H1 (cell line): ENCODE measurements around the gene RCBTB1. TPM values are rescaled to one million over a fixed set of nuclear protein-coding genes. Genes with fewer than 3 reads are reported as not detected.
A peak's percentile ranks its signal among the peaks of the same experiment; 100 is the strongest.

Experiments
- CTCF ChIA-PET: fragments of 300-600 bp; sonication (Branson Sonifier 250); formaldehyde crosslinking; loops from one replicate; lab custom pipeline; 2021; ENCODE audit not compliant: partially characterized antibody; lab: Charles Lee
- POLR2A ChIA-PET: fragments of 300-600 bp; sonication (Branson Sonifier 250); formaldehyde crosslinking; loops from one replicate; lab custom pipeline; 2021; ENCODE audit warnings: inconsistent platforms; ENCODE audit not compliant: partially characterized antibody; lab: Charles Lee
- DNase-seq, 2 experiments: peaks; one replicate each; pipeline versions ENCODE4 v3.0.0 to v3.0.0-alpha.2; 2010 to 2022; ENCODE audit warnings: low spot score in 2 of 2, low read depth in 1 of 2, mixed read lengths in 1 of 2
- FAIRE-seq: peaks from 2 replicates; lab custom pipeline; 2011; peaks lifted over from hg19 to GRCh38; lab: Jason Lieb, UNC
- H2AFZ ChIP-seq: 2 replicates; pipeline ENCODE4 v1.8.1; 2012; ENCODE audit warnings: low read length, inconsistent platforms
- H2AK5ac ChIP-seq: 2 replicates; pipeline ENCODE4 v1.6.1; 2013; ENCODE audit warnings: low read depth, low read length
- H2BK120ac ChIP-seq: replicated peaks from 2 replicates; pipeline ENCODE3; 2013; ENCODE audit warnings: low read depth, low read length, inconsistent platforms
- H2BK12ac ChIP-seq: 2 replicates; pipeline ENCODE4 v1.6.1; 2013; ENCODE audit warnings: low read depth, low read length
- H2BK15ac ChIP-seq: 2 replicates; pipeline ENCODE4 v1.6.1; 2013; ENCODE audit warnings: low read length
- H2BK20ac ChIP-seq: 2 replicates; pipeline ENCODE4 v1.6.1; 2013; ENCODE audit warnings: low read length
- H2BK5ac ChIP-seq: 2 replicates; pipeline ENCODE4 v1.6.1; 2013; ENCODE audit warnings: low read depth, low read length
- H3K14ac ChIP-seq: 2 replicates; pipeline ENCODE4 v1.6.1; 2013; ENCODE audit warnings: inconsistent platforms; ENCODE audit not compliant: insufficient read length
- H3K18ac ChIP-seq: 2 replicates; pipeline ENCODE4 v1.6.1; 2013; ENCODE audit warnings: low read length; ENCODE audit errors: extremely low read depth
- H3K23ac ChIP-seq: 2 replicates; pipeline ENCODE4 v1.6.1; 2013; ENCODE audit warnings: inconsistent platforms; ENCODE audit not compliant: insufficient read length
- H3K23me2 ChIP-seq: 2 replicates; pipeline ENCODE4 v1.6.1; 2013; ENCODE audit warnings: low read depth, low read length
- H3K27ac ChIP-seq: 2 replicates; pipeline ENCODE4 v1.6.1; 2011; ENCODE audit warnings: low read depth, low read length, inconsistent platforms
- H3K27me3 ChIP-seq, 4 experiments: replicated peaks in 1 of 4; 1 replicate in 1 of 4; 2 replicates in 3 of 4; pipeline versions ENCODE4 v1.6.1 to v1.8.1; 2011 to 2013; ENCODE audit warnings: low read length in 3 of 4, mild to moderate bottlenecking in 3 of 4, inconsistent platforms in 2 of 4, mixed read lengths in 2 of 4, moderate library complexity in 1 of 4; ENCODE audit not compliant: control insufficient read depth in 3 of 4, insufficient read depth in 3 of 4; ENCODE audit errors: extremely low read depth in 1 of 4
- H3K36me3 ChIP-seq, 4 experiments: 2 replicates each; pipeline versions ENCODE4 v1.6.1 to v1.8.1; 2011 to 2013; ENCODE audit warnings: mild to moderate bottlenecking in 4 of 4, low read length in 3 of 4, moderate library complexity in 2 of 4, control low read depth in 1 of 4, inconsistent platforms in 1 of 4; ENCODE audit not compliant: insufficient read depth in 4 of 4, control insufficient read depth in 2 of 4
- H3K4ac ChIP-seq: replicated peaks from 2 replicates; pipeline ENCODE3; 2013; ENCODE audit warnings: low read length, low read depth, mixed read lengths, inconsistent platforms; ENCODE audit not compliant: insufficient read length
- H3K4me1 ChIP-seq, 4 experiments: replicated peaks in 1 of 4; 1 replicate in 1 of 4; 2 replicates in 3 of 4; pipeline versions ENCODE4 v1.6.1 to v1.8.1; 2011 to 2013; ENCODE audit warnings: low read length in 3 of 4, inconsistent platforms in 2 of 4, mixed read lengths in 1 of 4; ENCODE audit not compliant: insufficient read depth in 4 of 4, control insufficient read depth in 3 of 4
- H3K4me2 ChIP-seq, 2 experiments: 2 replicates each; pipeline versions ENCODE4 v1.6.1 to v1.8.1; 2011 to 2013; ENCODE audit warnings: low read depth in 2 of 2, low read length in 2 of 2, control low read depth in 1 of 2, inconsistent platforms in 1 of 2, mild to moderate bottlenecking in 1 of 2; ENCODE audit not compliant: insufficient read depth in 1 of 2
- H3K4me3 ChIP-seq, 4 experiments: fragments of 200-600, 300-600 bp in 1 of 4; sonication (generic), shearing (Covaris generic), sonication (Bioruptor Twin) in 1 of 4; 2 replicates each; pipeline versions ENCODE4 v1.5.1 to v1.8.1; 2011 to 2016; ENCODE audit warnings: low read length in 4 of 4, low read depth in 3 of 4, control low read depth in 2 of 4, inconsistent platforms in 2 of 4, mild to moderate bottlenecking in 2 of 4, mixed read lengths in 1 of 4, moderate library complexity in 1 of 4; ENCODE audit not compliant: insufficient read depth in 2 of 4; ENCODE audit errors: extremely low read depth in 1 of 4
- H3K56ac ChIP-seq: replicated peaks from 2 replicates; pipeline ENCODE3; 2013; ENCODE audit warnings: low read depth, mild to moderate bottlenecking, mixed read lengths, low read length, inconsistent platforms; ENCODE audit not compliant: insufficient read length
- H3K79me1 ChIP-seq: 2 replicates; pipeline ENCODE4 v1.6.1; 2013; ENCODE audit warnings: low read depth, low read length, control low read depth
- H3K79me2 ChIP-seq, 2 experiments: 2 replicates each; pipeline versions ENCODE4 v1.6.1 to v1.8.1; 2012 to 2013; ENCODE audit warnings: low read length in 2 of 2, mild to moderate bottlenecking in 2 of 2, inconsistent platforms in 1 of 2; ENCODE audit not compliant: insufficient read depth in 2 of 2, control insufficient read depth in 1 of 2
- H3K9ac ChIP-seq, 4 experiments: replicated peaks in 1 of 4; 1 replicate in 1 of 4; 2 replicates in 3 of 4; pipeline versions ENCODE4 v1.6.1 to v1.8.1; 2011 to 2013; ENCODE audit warnings: low read depth in 3 of 4, low read length in 3 of 4, control low read depth in 2 of 4, mild to moderate bottlenecking in 2 of 4, moderate library complexity in 2 of 4, inconsistent platforms in 1 of 4; ENCODE audit errors: extremely low read depth in 1 of 4
- H3K9me3 ChIP-seq, 2 experiments: 2 replicates each; pipeline versions ENCODE4 v1.6.1 to v1.8.1; 2012 to 2013; ENCODE audit warnings: mild to moderate bottlenecking in 2 of 2, moderate library complexity in 2 of 2, control low read depth in 1 of 2, inconsistent platforms in 1 of 2, low read depth in 1 of 2, low read length in 1 of 2, mixed read lengths in 1 of 2; ENCODE audit not compliant: insufficient read depth in 2 of 2
- H4K20me1 ChIP-seq, 2 experiments: replicated peaks in 1 of 2; 2 replicates each; pipeline versions ENCODE3 to v1.8.1; 2011 to 2013; ENCODE audit warnings: inconsistent platforms in 2 of 2, low read length in 2 of 2, mild to moderate bottlenecking in 1 of 2; ENCODE audit not compliant: insufficient read depth in 2 of 2, control insufficient read depth in 1 of 2
- H4K5ac ChIP-seq: 2 replicates; pipeline ENCODE4 v1.6.1; 2013; ENCODE audit warnings: low read length, low read depth, mixed read lengths, inconsistent platforms; ENCODE audit not compliant: insufficient read length
- H4K8ac ChIP-seq: 2 replicates; pipeline ENCODE4 v1.8.0; 2013; ENCODE audit warnings: mild to moderate bottlenecking, moderate library complexity, low read length, inconsistent platforms; ENCODE audit not compliant: insufficient read depth; ENCODE audit errors: extremely low read depth
- H4K91ac ChIP-seq: replicated peaks from 2 replicates; pipeline ENCODE3; 2013; ENCODE audit warnings: low read length, mixed read lengths, inconsistent platforms; ENCODE audit not compliant: insufficient read length
- HDAC6 ChIP-seq: IDR thresholded peaks from one replicate; pipeline ENCODE4 v1.7.1; 2012; ENCODE audit warnings: low read depth, mild to moderate bottlenecking, inconsistent platforms, low read length, moderate library complexity
- SIN3A ChIP-seq, 2 experiments: IDR thresholded peaks in 1 of 2; conservative IDR thresholded peaks in 1 of 2; 2 replicates each; pipeline ENCODE4 v1.6.1; 2011 to 2012; ENCODE audit warnings: low read length in 2 of 2, improper control_type of control experiment in 1 of 2, low read depth in 1 of 2, mild to moderate bottlenecking in 1 of 2
- WGBS, 2 experiments: shearing (Covaris generic) in 1 of 2; methylation state at CpG; one replicate each; pipeline versions ENCODE4 v1.1.6 to v1.1.7; 2013 to 2015; ENCODE audit warnings: low lambda C conversion rate in 2 of 2, mixed read lengths in 2 of 2, inconsistent platforms in 1 of 2, low coverage in 1 of 2, missing lambda C conversion rate in 1 of 2; ENCODE audit not compliant: insufficient replicate concordance in 2 of 2, insufficient coverage in 1 of 2, insufficient read length in 1 of 2; ENCODE audit errors: extremely low coverage in 1 of 2, missing lambda C conversion rate in 1 of 2; 5-methylcytosine and 5-hydroxymethylcytosine counted together
- polyA plus RNA-seq, 7 experiments: library from polyadenylated mRNA; depleted of rRNA in 3 of 7; stranded (reverse) in 5 of 7; unstranded in 2 of 7; fragments of >200 nt in 5 of 7; fragments of 200-250 nt in 2 of 7; gene quantifications; 1 replicate in 5 of 7; 2 replicates in 1 of 7; 4 replicates in 1 of 7; pipeline versions ENCODE4 v1.2.1 to v1.2.3, GENCODE V29; 2011 to 2013; ENCODE audit warnings: missing spikeins in 2 of 7, mixed read lengths in 2 of 7
- total RNA-seq: library from RNA; stranded (reverse); fragmentation: NEBNext Ultra II Directional; extraction: Animal tissue kit (Norgen Biotek cat#: 25700); gene quantifications from 2 replicates; pipeline ENCODE4 v1.2.1, GENCODE V29; 2021

Gene RCBTB1
- total and polyA plus RNA-seq, 2 of the 8 experiments (the other 6 are each of a cell fraction or from before 2014, with no cell fraction given) = 13.7 to 29.8 TPM

DNA sequence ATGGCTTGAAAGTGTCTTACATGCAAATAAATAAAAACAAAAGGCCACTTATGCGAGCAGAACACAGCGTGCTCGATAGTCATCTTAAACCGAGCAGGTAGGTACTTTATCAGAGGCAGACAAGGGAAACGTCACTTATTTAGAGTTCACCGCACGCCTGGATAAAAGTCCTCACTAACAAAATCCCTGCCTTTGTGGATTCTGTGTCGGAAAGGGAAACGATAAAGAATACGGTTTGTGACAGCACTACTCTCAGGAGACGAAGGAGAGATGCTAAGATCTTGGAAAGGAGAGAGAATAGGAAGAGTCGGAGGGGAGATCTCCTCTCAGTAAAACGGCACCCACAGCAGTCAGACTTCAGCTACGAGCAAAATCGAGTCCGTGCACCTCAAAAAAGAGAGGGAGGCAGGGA is 581 bp downstream of the RCBTB1 start:
- FAIRE-seq = peak; percentile 50
- Histone ChIP-seq H3K9me3 (no peaks in the 10 kb centered on the region), H3K27me3 (no peaks in the 10 kb centered on the region), H3K18ac (peak overlapping the region; percentile 78; the same call in 1 of the 2 replicates), H2BK120ac (no peak overlapping the region), H3K27ac (peak overlapping the region; percentile 39; the same call in 1 of the 2 replicates), H3K9ac (peak overlapping the region; percentile 58 to 92 (median 74)), H4K8ac (peak overlapping the region; percentile 73; the same call in 1 of the 2 replicates), H2BK20ac (no peak overlapping the region), H2BK15ac (no peak overlapping the region), H3K23me2 (peaks cover 11% of the 10 kb centered on the region), H4K91ac (no peak overlapping the region), H3K23ac (no peak overlapping the region), H3K14ac (no peak overlapping the region), H4K20me1 (peaks cover 0 to 7% of the 10 kb centered on the region in 2 experiments), H3K79me1 (peaks cover 6% of the 10 kb centered on the region; the same call in 1 of the 2 replicates), H2AK5ac (no peak overlapping the region), H2BK12ac (no peak overlapping the region), H3K36me3 (peaks cover 0 to 8% (median 2%) of the 10 kb centered on the region in 4 experiments; a peak in 4 of 8 replicates), H3K4ac (no peak overlapping the region), H2BK5ac (no peak overlapping the region), H3K56ac (peak overlapping the region; percentile 21), H3K4me1 (no peaks in the 10 kb centered on the region; a peak in 2 of 7 replicates), H3K4me2 (peak overlapping the region; percentile 71 to 95), H3K79me2 (peaks cover 0 to 15% of the 10 kb centered on the region in 2 experiments; a peak in 2 of 4 replicates), H3K4me3 (peak overlapping the region; percentile 42 to 92 (median 74)), H2AFZ (peak overlapping the region; percentile 65), H4K5ac (no peak overlapping the region)
- ChIA-PET POLR2A (interaction anchor here (1.3 to 2.1 kb wide), 5 partner anchors 13 to 142 kb away, joined by 3 to 9 read pairs (median 6); partner anchors contain the start of gene PHF11), CTCF (interaction anchor here (2.2 kb wide), 1 partner anchor 45 kb away, joined by 6 read pairs; no protein-coding TSS in a partner anchor)
- DNase-seq = no peak
- no peak for TF ChIP-seq HDAC6
- TF ChIP-seq SIN3A (conservative IDR thresholded peaks at IDR 0.05 in 1 of 2, IDR thresholded peaks at IDR 0.05 in 1 of 2; ENCODE audit: low read depth in 1 of 2, low read length in 2 of 2) = 0 out of 4 replicates have a peak, but pooled peaks of 1 of the 2 experiments have one; percentile 32
- WGBS, 2 experiments = 2% methylated on average over 16 of the region's 16 CpGs; no CpG with 5 or more reads in 1 of the 2 experiments
